ENCODE data around the gene TVP23A.

DNA sequence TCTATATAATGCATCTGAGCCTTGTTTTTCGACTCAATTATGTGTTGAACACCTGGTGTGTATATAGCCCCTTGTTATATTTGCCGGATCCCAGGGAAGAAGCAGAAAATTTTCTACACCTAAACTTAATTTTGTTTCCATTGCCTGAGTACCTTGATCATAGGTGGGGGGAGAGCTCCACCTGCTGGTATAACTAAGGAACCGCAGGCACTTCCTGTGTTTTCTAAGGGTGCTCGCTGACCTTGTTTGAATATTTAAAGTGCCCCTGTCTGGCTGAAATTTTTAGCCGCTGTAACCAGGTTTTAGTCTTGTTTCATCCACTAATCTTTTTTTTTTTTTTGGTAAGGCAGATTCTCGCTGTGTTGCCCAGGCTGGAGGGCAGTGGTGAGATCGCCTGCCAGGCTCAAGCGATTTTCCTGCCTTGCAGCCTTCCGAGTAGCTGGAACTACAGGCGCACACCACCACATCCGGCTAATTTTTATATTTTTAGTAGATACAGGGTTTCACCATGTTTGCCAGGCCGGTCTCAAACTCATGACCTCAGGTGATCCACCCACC is 81.4 kb downstream of the TVP23A start:
- TF ChIP-seq, protein P1, sequence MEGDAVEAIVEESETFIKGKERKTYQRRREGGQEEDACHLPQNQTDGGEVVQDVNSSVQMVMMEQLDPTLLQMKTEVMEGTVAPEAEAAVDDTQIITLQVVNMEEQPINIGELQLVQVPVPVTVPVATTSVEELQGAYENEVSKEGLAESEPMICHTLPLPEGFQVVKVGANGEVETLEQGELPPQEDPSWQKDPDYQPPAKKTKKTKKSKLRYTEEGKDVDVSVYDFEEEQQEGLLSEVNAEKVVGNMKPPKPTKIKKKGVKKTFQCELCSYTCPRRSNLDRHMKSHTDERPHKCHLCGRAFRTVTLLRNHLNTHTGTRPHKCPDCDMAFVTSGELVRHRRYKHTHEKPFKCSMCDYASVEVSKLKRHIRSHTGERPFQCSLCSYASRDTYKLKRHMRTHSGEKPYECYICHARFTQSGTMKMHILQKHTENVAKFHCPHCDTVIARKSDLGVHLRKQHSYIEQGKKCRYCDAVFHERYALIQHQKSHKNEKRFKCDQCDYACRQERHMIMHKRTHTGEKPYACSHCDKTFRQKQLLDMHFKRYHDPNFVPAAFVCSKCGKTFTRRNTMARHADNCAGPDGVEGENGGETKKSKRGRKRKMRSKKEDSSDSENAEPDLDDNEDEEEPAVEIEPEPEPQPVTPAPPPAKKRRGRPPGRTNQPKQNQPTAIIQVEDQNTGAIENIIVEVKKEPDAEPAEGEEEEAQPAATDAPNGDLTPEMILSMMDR (IDR thresholded peaks at IDR 0.05; ENCODE audit: poor library complexity, severe bottlenecking) = peak; percentile 95
- TF ChIP-seq RAD21 (conservative IDR thresholded peaks at IDR 0.05) = peak; percentile 96
- TF ChIP-seq EP300 (conservative IDR thresholded peaks at IDR 0.05; ENCODE audit: poor library complexity, severe bottlenecking) = no peak
